ENCODE data around the gene USP4. TPM values are rescaled to one million over a fixed set of nuclear protein-coding genes. Genes with fewer than 3 reads are reported as not detected.

USP4 gene
- total RNA-seq, 1 experiment from 2014 or later, result 54.1 TPM

- Mint-ChIP-seq H3K27ac (ENCODE audit: low read depth, unreplicated experiment) (no peak overlapping the region), H3K4me1 (ENCODE audit: insufficient read depth, unreplicated experiment) (no peaks in the 10 kb centered on the region), H3K36me3 (ENCODE audit: insufficient read depth, unreplicated experiment) (peaks cover 88% of the 10 kb centered on the region), H3K27me3 (ENCODE audit: insufficient read depth, unreplicated experiment) (no peaks in the 10 kb centered on the region), H3K4me3 (ENCODE audit: unreplicated experiment) (no peak overlapping the region), H3K9me3 (ENCODE audit: unreplicated experiment) (no peaks in the 10 kb centered on the region)
- no TSS peak for BruUV-seq (replicated peaks)
- CTCF ChIA-PET, result interaction anchor here (1.6 kb wide), 1 partner anchor 8 kb away, joined by 4 read pairs; no protein-coding TSS in a partner anchor
- TF ChIP-seq CTCF (IDR thresholded peaks at IDR 0.05; ENCODE audit: unreplicated experiment), result no peak
- POLR2A ChIA-PET, result no interaction called here
- no peak for DNase-seq (ENCODE audit: unreplicated experiment)
- intact Hi-C loops (cut with micrococcal nuclease), result no loop called here
Observed at GRCh38 chr3:49305608-49306007, 34.2 kb downstream of the USP4 start.

GRCh38 chr3:49302613-49303012 is 37.2 kb downstream of the USP4 start:
- no peak for TF ChIP-seq CTCF (IDR thresholded peaks at IDR 0.05; ENCODE audit: unreplicated experiment)
- no peaks in the 10 kb centered on the region for H3K9me3 Mint-ChIP-seq (ENCODE audit: unreplicated experiment)
- POLR2A ChIA-PET, result no interaction called here
- no peak for DNase-seq (ENCODE audit: unreplicated experiment)
- H3K36me3 Mint-ChIP-seq (ENCODE audit: insufficient read depth, unreplicated experiment), result peaks cover 86% of the 10 kb centered on the region
- no peak overlapping the region for H3K4me3 Mint-ChIP-seq (ENCODE audit: unreplicated experiment)
- no peaks in the 10 kb centered on the region for H3K27me3 Mint-ChIP-seq (ENCODE audit: insufficient read depth, unreplicated experiment)
- CTCF ChIA-PET, result interaction anchor here (0.7 to 1.4 kb wide), 5 partner anchors 28 to 134 kb away, joined by 3 to 6 read pairs (median 5); partner anchors contain the start of gene USP4
- intact Hi-C loops (cut with micrococcal nuclease), result no loop called here
- no peaks in the 10 kb centered on the region for H3K4me1 Mint-ChIP-seq (ENCODE audit: insufficient read depth, unreplicated experiment)
- no peak overlapping the region for H3K27ac Mint-ChIP-seq (ENCODE audit: low read depth, unreplicated experiment)
- no TSS peak for BruUV-seq (replicated peaks)

GRCh38 chr3:49300595-49300994 is 39.3 kb downstream of the USP4 start:
- CTCF ChIA-PET, result interaction anchor here (0.6 kb wide), 1 partner anchor 121 kb away, joined by 3 read pairs; no protein-coding TSS in a partner anchor
- intact Hi-C loops (cut with micrococcal nuclease), result no loop called here
- POLR2A ChIA-PET, result interaction anchor here (0.9 kb wide), 1 partner anchor 10 kb away, joined by 3 read pairs; no protein-coding TSS in a partner anchor
- Mint-ChIP-seq H3K27ac (ENCODE audit: low read depth, unreplicated experiment) (no peak overlapping the region), H3K4me3 (ENCODE audit: unreplicated experiment) (no peak overlapping the region), H3K27me3 (ENCODE audit: insufficient read depth, unreplicated experiment) (no peaks in the 10 kb centered on the region), H3K4me1 (ENCODE audit: insufficient read depth, unreplicated experiment) (peaks cover 7% of the 10 kb centered on the region), H3K36me3 (ENCODE audit: insufficient read depth, unreplicated experiment) (peaks cover 84% of the 10 kb centered on the region), H3K9me3 (ENCODE audit: unreplicated experiment) (no peaks in the 10 kb centered on the region)
- no peak for TF ChIP-seq CTCF (IDR thresholded peaks at IDR 0.05; ENCODE audit: unreplicated experiment)
- no peak for DNase-seq (ENCODE audit: unreplicated experiment)
- no TSS peak for BruUV-seq (replicated peaks)

- TF ChIP-seq CTCF (IDR thresholded peaks at IDR 0.05; ENCODE audit: unreplicated experiment), result no peak
- peaks cover 7% of the 10 kb centered on the region for H3K4me1 Mint-ChIP-seq (ENCODE audit: insufficient read depth, unreplicated experiment)
- no peaks in the 10 kb centered on the region for H3K27me3 Mint-ChIP-seq (ENCODE audit: insufficient read depth, unreplicated experiment)
- CTCF ChIA-PET, result interaction anchor here (1.1 kb wide), 1 partner anchor 28 kb away, joined by 3 read pairs; no protein-coding TSS in a partner anchor
- no TSS peak for BruUV-seq (replicated peaks)
- no peak overlapping the region for H3K4me3 Mint-ChIP-seq (ENCODE audit: unreplicated experiment)
- POLR2A ChIA-PET, result interaction anchor here (0.8 kb wide), 1 partner anchor 28 kb away, joined by 3 read pairs; no protein-coding TSS in a partner anchor
- no peak overlapping the region for H3K27ac Mint-ChIP-seq (ENCODE audit: low read depth, unreplicated experiment)
- intact Hi-C loops (cut with micrococcal nuclease), result loop anchor here (5.0 kb wide), 1 partner anchor 126 kb away; the partner anchor contains the start of gene KLHDC8B
- peaks cover 85% of the 10 kb centered on the region for H3K36me3 Mint-ChIP-seq (ENCODE audit: insufficient read depth, unreplicated experiment)
- DNase-seq (ENCODE audit: unreplicated experiment), result no peak
- H3K9me3 Mint-ChIP-seq (ENCODE audit: unreplicated experiment), result no peaks in the 10 kb centered on the region
Observed at GRCh38 chr3:49298511-49298910, 41.3 kb downstream of the USP4 start.
